NOMO-1 (cell line): ENCODE measurements around the gene ZCCHC17.

ENCODE experiments used
- DNase-seq, 2 experiments: peaks; one replicate each; lab custom pipeline; 2025; ENCODE audit not compliant: unreplicated experiment in 2 of 2; lab: John Stamatoyannopoulos, UW

ZCCHC17 gene

GRCh38 chr1:31302709-31303441 is 6.0 kb downstream of the ZCCHC17 start:
- DNase-seq = no peak

- DNase-seq = no peak
Measured at GRCh38 chr1:31306278-31306677, 9.4 kb downstream of the ZCCHC17 start.

GRCh38 chr1:31308036-31308435 is 11.2 kb downstream of the ZCCHC17 start:
- DNase-seq = no peak

- no peak for DNase-seq
Measured at GRCh38 chr1:31310198-31310597, 13.4 kb downstream of the ZCCHC17 start.

GRCh38 chr1:31315902-31316301 is 19.1 kb downstream of the ZCCHC17 start:
- no peak for DNase-seq

GRCh38 chr1:31318146-31318545 is 21.3 kb downstream of the ZCCHC17 start:
- DNase-seq = no peak

GRCh38 chr1:31324093-31324492 is 27.3 kb downstream of the ZCCHC17 start:
- no peak for DNase-seq

GRCh38 chr1:31324992-31325391 is 28.2 kb downstream of the ZCCHC17 start:
- DNase-seq = no peak

- no peak for DNase-seq
Measured at GRCh38 chr1:31326461-31326860, 29.6 kb downstream of the ZCCHC17 start.

- no peak for DNase-seq
Measured at GRCh38 chr1:31327381-31327780, 30.5 kb downstream of the ZCCHC17 start.

- peak in 1 of 2 experiments; percentile 17 for DNase-seq
Measured at GRCh38 chr1:31335007-31335406, 38.2 kb downstream of the ZCCHC17 start.

- DNase-seq = no peak
Measured at GRCh38 chr1:31336687-31337467, 40.0 kb downstream of the ZCCHC17 start.

- no peak for DNase-seq
Measured at GRCh38 chr1:31344503-31344902, 47.7 kb downstream of the ZCCHC17 start.

- DNase-seq = no peak
Measured at GRCh38 chr1:31345635-31346034, 48.8 kb downstream of the ZCCHC17 start.

GRCh38 chr1:31346785-31347184 is 50.0 kb downstream of the ZCCHC17 start:
- DNase-seq = no peak

- DNase-seq = no peak
Measured at GRCh38 chr1:31348449-31348848, 51.6 kb downstream of the ZCCHC17 start.

GRCh38 chr1:31354283-31354682 is 57.5 kb downstream of the ZCCHC17 start:
- DNase-seq = no peak

GRCh38 chr1:31356427-31356826 is 59.6 kb downstream of the ZCCHC17 start:
- no peak for DNase-seq

GRCh38 chr1:31361607-31362006 is 64.8 kb downstream of the ZCCHC17 start:
- DNase-seq = no peak

- no peak for DNase-seq
Measured at GRCh38 chr1:31362032-31362431, 65.2 kb downstream of the ZCCHC17 start.

- no peak for DNase-seq
Measured at GRCh38 chr1:31364561-31365250, 67.9 kb downstream of the ZCCHC17 start.

GRCh38 chr1:31366796-31367195 is 70.0 kb downstream of the ZCCHC17 start:
- DNase-seq = no peak
